HFF-Myc (cell line): ENCODE results near the gene TRPM2.

Source experiments
- DNase-seq: peaks from one replicate; pipeline ENCODE4 v3.0.0-alpha.2; 2011; ENCODE audit warnings: low read depth; ENCODE audit errors: extremely low read depth
- H3K4me3 ChIP-seq: replicated peaks from 2 replicates; pipeline ENCODE4 v1.5.1; 2011; ENCODE audit warnings: low read depth, mild to moderate bottlenecking, control low read depth, low read length
- TF ChIP-seq, protein P1 (sequence below): IDR thresholded peaks from 2 replicates; pipeline ENCODE4 v1.5.1; 2012; ENCODE audit warnings: mild to moderate bottlenecking, low read depth, low read length, control low read depth; ENCODE audit errors: missing control alignments

The TRPM2 gene

DNA sequence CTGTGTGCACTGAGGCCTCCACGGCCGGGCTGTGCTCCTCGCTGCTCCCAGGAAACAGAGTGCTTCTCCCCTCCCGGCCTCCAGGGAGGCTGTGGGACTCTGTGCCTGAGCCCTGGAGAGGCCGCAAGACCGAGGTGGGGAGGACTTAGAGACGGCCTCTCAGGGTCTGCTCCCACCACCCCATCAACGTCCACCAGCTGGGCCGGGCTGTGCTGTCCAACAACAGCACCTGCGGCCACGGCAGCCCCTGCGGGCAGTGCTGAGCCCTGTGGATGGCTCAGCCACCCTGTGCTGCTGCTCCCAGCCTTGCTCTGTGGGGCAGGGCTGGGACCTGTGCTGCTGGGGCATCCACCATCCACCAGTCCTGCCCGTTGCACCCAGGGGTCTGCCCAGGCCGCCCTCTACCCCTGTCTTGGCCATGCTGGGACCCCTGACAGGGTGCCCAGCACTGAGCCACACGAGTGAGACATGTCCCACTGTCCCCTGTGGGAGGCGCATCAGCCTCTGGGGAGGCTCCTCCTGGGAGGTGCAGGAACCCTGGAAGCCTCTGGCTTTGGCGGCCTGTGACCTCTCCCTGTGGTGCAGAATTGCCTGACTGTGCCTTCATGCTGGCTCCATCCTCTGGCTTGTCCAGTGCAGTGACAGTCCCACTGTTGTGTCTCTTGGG, 70.7 kb downstream of the TRPM2 start:
- no peak overlapping the region for H3K4me3 ChIP-seq
- TF ChIP-seq, protein P1, sequence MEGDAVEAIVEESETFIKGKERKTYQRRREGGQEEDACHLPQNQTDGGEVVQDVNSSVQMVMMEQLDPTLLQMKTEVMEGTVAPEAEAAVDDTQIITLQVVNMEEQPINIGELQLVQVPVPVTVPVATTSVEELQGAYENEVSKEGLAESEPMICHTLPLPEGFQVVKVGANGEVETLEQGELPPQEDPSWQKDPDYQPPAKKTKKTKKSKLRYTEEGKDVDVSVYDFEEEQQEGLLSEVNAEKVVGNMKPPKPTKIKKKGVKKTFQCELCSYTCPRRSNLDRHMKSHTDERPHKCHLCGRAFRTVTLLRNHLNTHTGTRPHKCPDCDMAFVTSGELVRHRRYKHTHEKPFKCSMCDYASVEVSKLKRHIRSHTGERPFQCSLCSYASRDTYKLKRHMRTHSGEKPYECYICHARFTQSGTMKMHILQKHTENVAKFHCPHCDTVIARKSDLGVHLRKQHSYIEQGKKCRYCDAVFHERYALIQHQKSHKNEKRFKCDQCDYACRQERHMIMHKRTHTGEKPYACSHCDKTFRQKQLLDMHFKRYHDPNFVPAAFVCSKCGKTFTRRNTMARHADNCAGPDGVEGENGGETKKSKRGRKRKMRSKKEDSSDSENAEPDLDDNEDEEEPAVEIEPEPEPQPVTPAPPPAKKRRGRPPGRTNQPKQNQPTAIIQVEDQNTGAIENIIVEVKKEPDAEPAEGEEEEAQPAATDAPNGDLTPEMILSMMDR = no peak
- DNase-seq = no peak

DNA sequence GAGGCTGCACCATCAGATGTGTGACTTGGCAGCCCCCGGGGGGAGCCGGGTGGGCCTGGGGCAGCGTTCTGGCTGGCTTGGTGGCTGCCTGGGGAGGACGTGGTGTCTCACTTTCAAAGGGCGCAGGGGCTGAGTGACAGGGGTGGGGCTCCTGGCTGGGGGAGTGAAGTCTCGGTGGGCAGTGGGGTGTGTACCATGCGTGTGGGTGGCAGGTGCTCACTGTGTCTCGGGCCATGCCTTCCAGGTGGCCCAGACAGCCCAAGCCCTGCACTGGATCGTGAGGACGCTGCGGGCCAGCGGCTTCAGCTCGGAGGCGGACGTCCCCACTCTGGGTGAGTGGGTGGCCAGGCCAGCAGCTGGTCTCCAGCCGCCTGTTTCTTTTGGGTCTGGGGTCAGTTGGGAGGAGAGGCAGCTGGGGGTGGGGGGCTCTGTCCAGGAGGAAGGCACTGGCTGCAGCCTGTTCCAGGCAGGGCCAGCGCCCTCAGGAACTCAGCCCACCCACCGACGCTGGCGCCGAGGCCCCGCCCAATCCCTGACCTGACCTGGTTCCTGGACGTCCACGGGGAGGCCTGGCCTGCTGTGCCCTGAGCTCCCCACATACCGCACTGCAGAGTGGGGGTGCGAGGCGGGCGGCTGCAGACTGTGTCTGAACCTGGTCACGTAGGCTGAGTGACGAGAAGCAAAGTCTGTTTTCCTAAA, 71.3 kb downstream of the TRPM2 start:
- DNase-seq = no peak

DNA sequence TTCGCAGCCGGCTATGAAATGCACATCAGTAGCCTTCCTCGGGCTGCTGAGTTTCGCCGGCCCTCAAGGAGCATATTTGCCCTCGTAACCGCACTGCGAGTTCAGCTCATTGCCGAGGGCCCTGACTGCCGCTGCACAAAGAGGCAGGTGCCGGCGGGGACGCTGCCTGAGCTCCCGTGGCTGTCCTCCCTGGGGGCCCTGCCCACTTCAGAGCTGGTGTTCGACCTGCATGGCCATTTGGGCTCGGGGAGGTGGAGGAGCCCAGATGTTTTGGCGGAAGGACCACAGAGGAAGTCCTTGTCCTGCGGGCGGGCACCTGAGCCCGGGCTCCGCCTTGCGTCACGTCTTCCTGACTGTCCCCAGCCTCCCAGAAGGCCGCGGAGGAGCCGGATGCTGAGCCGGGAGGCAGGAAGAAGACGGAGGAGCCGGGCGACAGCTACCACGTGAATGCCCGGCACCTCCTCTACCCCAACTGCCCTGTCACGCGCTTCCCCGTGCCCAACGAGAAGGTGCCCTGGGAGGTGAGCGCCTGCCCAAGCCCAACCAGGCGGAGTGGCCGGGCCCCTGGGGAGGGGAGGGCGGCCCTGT, 72.0 kb downstream of the TRPM2 start:
- TF ChIP-seq, protein P1 = no peak
- DNase-seq = no peak
- no peak overlapping the region for H3K4me3 ChIP-seq

More for the DNA sequence above, 71.3 kb downstream of the TRPM2 start:
- TF ChIP-seq, protein P1 = no peak
- no peak overlapping the region for H3K4me3 ChIP-seq

DNA sequence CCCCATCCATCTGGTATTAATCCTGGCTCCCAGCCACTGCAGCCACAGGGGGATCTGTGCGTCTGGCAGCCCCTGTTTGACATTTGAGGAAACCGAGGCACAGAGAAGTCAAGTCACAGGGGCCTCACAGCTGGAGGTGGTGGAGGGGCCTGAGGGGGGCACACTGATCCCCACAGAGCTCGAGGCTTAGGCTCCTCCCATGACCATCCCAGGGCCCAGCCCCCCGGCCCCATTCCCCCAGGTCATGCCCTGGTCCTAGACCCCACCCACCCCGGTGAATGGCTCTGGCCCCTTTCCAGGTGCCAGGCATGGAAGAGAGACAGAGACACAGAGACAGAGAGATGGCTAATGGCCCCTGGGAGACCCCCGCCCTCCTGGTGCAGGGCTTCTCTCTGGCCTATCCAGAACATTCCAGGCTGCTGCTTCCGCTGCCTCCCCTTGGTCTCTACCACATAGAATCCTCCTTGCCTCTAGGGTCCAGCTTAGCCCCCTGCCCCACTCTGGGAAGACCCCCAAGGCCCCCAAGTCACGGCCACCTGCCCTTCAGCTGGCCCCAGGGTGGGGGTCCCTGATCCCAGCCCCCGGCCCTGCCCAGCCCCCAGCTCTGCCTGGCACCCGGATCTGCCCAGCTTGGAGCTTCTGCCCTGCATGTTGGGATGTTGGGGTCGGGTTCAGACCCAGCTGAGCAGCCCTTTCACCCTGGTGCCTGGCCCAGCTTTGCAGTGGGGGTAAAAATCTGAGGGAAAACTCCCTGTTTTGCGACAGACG, 72.7 kb downstream of the TRPM2 start:
- TF ChIP-seq, protein P1 = no peak
- no peak for DNase-seq
- H3K4me3 ChIP-seq = no peak overlapping the region

DNA sequence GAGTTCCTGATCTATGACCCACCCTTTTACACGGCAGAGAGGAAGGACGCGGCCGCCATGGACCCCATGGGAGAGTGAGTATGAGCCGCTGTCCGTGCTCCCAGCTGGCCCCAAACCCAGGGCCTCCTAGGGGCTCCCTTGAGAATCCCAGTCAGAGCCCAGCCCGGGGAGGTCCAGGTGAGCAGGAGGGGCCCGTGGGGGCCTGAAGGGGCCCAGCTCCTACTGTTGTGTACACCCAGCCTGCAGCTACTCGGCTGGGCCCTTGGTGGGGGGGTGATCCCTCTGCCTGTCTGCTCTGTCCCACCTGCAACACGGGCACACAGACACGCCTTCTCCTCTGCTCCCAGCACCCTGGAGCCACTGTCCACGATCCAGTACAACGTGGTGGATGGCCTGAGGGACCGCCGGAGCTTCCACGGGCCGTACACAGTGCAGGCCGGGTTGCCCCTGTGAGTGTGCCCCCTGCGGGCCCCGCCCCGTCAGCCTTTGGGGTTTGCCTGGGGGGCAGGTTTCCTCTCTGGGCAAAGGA, 73.3 kb downstream of the TRPM2 start:
- TF ChIP-seq, protein P1 = no peak
- no peak for DNase-seq
- no peak overlapping the region for H3K4me3 ChIP-seq

DNA sequence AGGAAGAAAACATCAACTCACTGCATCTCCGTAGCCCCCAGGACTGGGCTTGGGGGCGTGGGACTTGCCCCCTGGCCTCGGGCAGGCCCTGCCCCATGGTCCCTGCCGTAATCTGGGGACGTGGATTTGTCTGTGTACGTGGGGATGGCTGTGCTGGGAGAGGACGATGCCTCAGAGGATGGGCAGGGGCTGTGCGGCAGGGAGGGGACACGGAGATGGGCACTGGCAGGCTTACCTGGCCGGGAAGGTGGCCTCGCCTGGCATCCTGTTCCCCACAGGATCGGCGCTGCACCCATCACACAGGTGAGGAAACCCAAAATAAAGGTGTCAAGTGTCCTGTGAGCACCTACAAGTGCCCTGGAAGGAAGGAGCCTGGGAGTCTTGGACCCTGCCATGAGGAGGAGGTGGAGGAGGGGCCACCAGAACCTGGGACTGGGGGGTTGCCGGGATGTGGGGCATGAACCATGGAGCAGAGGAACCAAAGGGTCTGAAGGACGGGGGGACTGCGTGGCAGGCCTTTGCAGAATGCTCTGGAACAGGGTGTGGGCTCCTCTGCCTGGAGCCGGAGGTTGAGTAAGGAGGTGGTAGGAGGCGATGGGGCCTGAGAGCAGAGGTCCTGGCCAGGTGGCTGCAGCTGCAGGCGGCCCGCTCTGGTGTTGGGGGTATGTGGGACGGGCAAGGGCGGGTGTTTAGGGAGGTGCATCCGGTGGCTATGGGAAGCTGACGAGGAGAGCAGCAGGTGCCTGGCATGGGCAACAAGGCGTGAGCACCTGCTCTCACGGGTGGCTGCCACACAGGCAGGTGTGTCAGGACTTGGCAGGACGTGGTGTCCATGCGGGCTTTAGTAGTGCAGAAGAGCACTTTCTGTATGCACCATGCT, 74.1 kb downstream of the TRPM2 start:
- TF ChIP-seq, protein P1 = no peak
- no peak overlapping the region for H3K4me3 ChIP-seq
- DNase-seq = no peak
